ENCODE data around the gene AKNA. TPM values are rescaled to one million over a fixed set of nuclear protein-coding genes. Genes with fewer than 3 reads are reported as not detected.

AKNA gene
- total and polyA plus RNA-seq, 2 donors from 2014 or later: 6.1 to 52.1 TPM

GRCh38 chr9:114348261-114348905 is 39.4 kb downstream of the AKNA start:
- H3K27me3 ChIP-seq (ENCODE audit: control insufficient read depth, insufficient read depth, low read length): no peaks in the 10 kb centered on the region
- no peak overlapping the region for H3K27ac ChIP-seq (ENCODE audit: low read depth in 2 of 2, low read length in 2 of 2)
- peaks cover 11 to 25% (median 12%) of the 10 kb centered on the region in 3 donors for H3K36me3 ChIP-seq (ENCODE audit: control insufficient read depth in 2 of 3, insufficient read depth in 3 of 3, low read length in 3 of 3)
- H3K9ac ChIP-seq (ENCODE audit: low read length in 3 of 3): no peak overlapping the region
- FAIRE-seq: no peak
- H3K4me3 ChIP-seq (ENCODE audit: low read length in 3 of 3): no peak overlapping the region
- no peak for TF ChIP-seq CTCF (IDR thresholded peaks at IDR 0.05; ENCODE audit: borderline replicate concordance, extremely low read depth, insufficient read depth)
- peaks cover 0 to 7% (median 3%) of the 10 kb centered on the region in 3 donors for H3K4me1 ChIP-seq (ENCODE audit: control insufficient read depth in 2 of 3, insufficient read depth in 2 of 3, low read depth in 1 of 3, low read length in 3 of 3)
- intact Hi-C loops (cut with DNase I): no loop called here
- H3K9me3 ChIP-seq (ENCODE audit: control insufficient read depth in 2 of 3, insufficient read depth in 1 of 3, low read length in 3 of 3): no peaks in the 10 kb centered on the region
- peak in 2 of 5 donors; percentile 5 to 18 for DNase-seq

- Histone ChIP-seq H3K9me3 (ENCODE audit: control insufficient read depth in 2 of 3, insufficient read depth in 1 of 3, low read length in 3 of 3) (no peaks in the 10 kb centered on the region), H3K9ac (ENCODE audit: low read length in 3 of 3) (no peak overlapping the region), H3K27me3 (ENCODE audit: control insufficient read depth, insufficient read depth, low read length) (no peaks in the 10 kb centered on the region), H3K4me3 (ENCODE audit: low read length in 3 of 3) (no peak overlapping the region), H3K27ac (ENCODE audit: low read depth in 2 of 2, low read length in 2 of 2) (no peak overlapping the region), H3K4me1 (ENCODE audit: control insufficient read depth in 2 of 3, insufficient read depth in 2 of 3, low read depth in 1 of 3, low read length in 3 of 3) (peaks cover 0 to 7% (median 3%) of the 10 kb centered on the region in 3 donors), H3K36me3 (ENCODE audit: control insufficient read depth in 2 of 3, insufficient read depth in 3 of 3, low read length in 3 of 3) (peaks cover 12 to 28% (median 15%) of the 10 kb centered on the region in 3 donors)
- no peak for TF ChIP-seq CTCF (IDR thresholded peaks at IDR 0.05; ENCODE audit: borderline replicate concordance, extremely low read depth, insufficient read depth)
- intact Hi-C loops (cut with DNase I): no loop called here
- FAIRE-seq (no peak), DNase-seq (peak in 1 of 5 donors; percentile 57)
Observed at GRCh38 chr9:114347675-114348074, 40.1 kb downstream of the AKNA start.

- Histone ChIP-seq H3K4me3 (ENCODE audit: low read length in 3 of 3) (no peak overlapping the region), H3K9ac (ENCODE audit: low read length in 3 of 3) (no peak overlapping the region), H3K27ac (ENCODE audit: low read depth in 2 of 2, low read length in 2 of 2) (no peak overlapping the region), H3K4me1 (ENCODE audit: control insufficient read depth in 2 of 3, insufficient read depth in 2 of 3, low read depth in 1 of 3, low read length in 3 of 3) (peaks cover 0 to 7% (median 3%) of the 10 kb centered on the region in 3 donors), H3K27me3 (ENCODE audit: control insufficient read depth, insufficient read depth, low read length) (no peaks in the 10 kb centered on the region), H3K9me3 (ENCODE audit: control insufficient read depth in 2 of 3, insufficient read depth in 1 of 3, low read length in 3 of 3) (no peaks in the 10 kb centered on the region), H3K36me3 (ENCODE audit: control insufficient read depth in 2 of 3, insufficient read depth in 3 of 3, low read length in 3 of 3) (peaks cover 12 to 28% (median 15%) of the 10 kb centered on the region in 3 donors)
- intact Hi-C loops (cut with DNase I): no loop called here
- no peak for TF ChIP-seq CTCF (IDR thresholded peaks at IDR 0.05; ENCODE audit: borderline replicate concordance, extremely low read depth, insufficient read depth)
- FAIRE-seq (no peak), DNase-seq (peak in 1 of 5 donors; percentile 52)
Observed at GRCh38 chr9:114346146-114346545, 41.6 kb downstream of the AKNA start.

All from kidney (tissue), 14 donors.